RWPE2 (cell line): ENCODE results near the gene C19orf73.

Experiments used
- ATAC-seq: fragments of 200-7000 bp; cut with Tn5 transposase; 3 replicates; pipeline ENCODE4 v1.9.1; 2021; ENCODE audit warnings: low read depth
- DNase-seq: peaks from one replicate; pipeline ENCODE4 v3.0.0-alpha.2; 2020; ENCODE audit warnings: low spot score
- H3K27ac ChIP-seq: fragments of 450-650 bp; 2 replicates; pipeline ENCODE4 v1.5.1; 2017; ENCODE audit warnings: mild to moderate bottlenecking; ENCODE audit not compliant: poor library complexity, severe bottlenecking
- H3K27me3 ChIP-seq: fragments of 250-450 bp; sonication (Bioruptor Pico); 2 replicates; pipeline ENCODE4 v1.5.1; 2021; ENCODE audit warnings: mild to moderate bottlenecking, moderate library complexity; ENCODE audit not compliant: insufficient read depth, poor library complexity, severe bottlenecking
- H3K36me3 ChIP-seq: fragments of 250-450 bp; sonication (Bioruptor Pico); 2 replicates; pipeline ENCODE4 v1.5.1; 2020; ENCODE audit warnings: low read depth, mild to moderate bottlenecking, moderate library complexity
- H3K4me1 ChIP-seq: fragments of 250-450 bp; sonication (Bioruptor Pico); 2 replicates; pipeline ENCODE4 v1.5.1; 2021; ENCODE audit warnings: mild to moderate bottlenecking, moderate library complexity; ENCODE audit not compliant: insufficient read depth, poor library complexity, severe bottlenecking
- H3K4me3 ChIP-seq: fragments of 250-450 bp; sonication (Bioruptor Pico); 2 replicates; pipeline ENCODE4 v1.5.1; 2021; ENCODE audit warnings: mild to moderate bottlenecking, moderate library complexity; ENCODE audit not compliant: severe bottlenecking
- H3K9me3 ChIP-seq: fragments of 250-450 bp; sonication (Bioruptor Pico); 2 replicates; pipeline ENCODE4 v1.5.1; 2021; ENCODE audit warnings: mild to moderate bottlenecking, moderate library complexity; ENCODE audit not compliant: severe bottlenecking
- TF ChIP-seq, protein P1 (sequence below): fragments of 450-650 bp; IDR thresholded peaks from one replicate; pipeline ENCODE4 v1.5.1; 2017; ENCODE audit warnings: mild to moderate bottlenecking, moderate library complexity; ENCODE audit not compliant: poor library complexity, severe bottlenecking

C19orf73 gene

DNA sequence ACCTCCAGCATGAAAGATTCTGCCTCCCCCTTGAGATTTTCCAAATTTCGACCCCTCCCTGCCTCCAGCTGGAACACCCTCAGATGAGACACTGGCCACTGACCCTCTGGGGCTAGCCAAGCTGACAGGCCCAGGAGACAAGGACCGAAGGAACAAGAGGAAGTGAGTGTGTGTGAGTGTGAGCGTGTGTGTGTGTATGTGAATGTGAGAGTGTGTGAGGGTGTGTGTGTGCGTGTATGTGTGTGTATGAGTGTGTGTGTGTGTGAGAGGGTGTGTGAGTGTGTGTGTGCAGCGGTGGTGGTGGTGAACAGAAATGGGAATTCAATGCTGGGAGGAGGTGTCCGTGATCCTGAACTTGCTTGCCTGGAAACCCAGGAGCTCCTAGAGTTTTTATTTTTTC is 22.4 kb upstream of the C19orf73 start:
- Histone ChIP-seq H3K27ac (no peak overlapping the region), H3K9me3 (no peaks in the 10 kb centered on the region), H3K4me1 (no peaks in the 10 kb centered on the region), H3K36me3 (no peaks in the 10 kb centered on the region), H3K27me3 (no peaks in the 10 kb centered on the region), H3K4me3 (no peak overlapping the region)
- DNase-seq, result no peak
- ATAC-seq, result no peak
- TF ChIP-seq, protein P1, sequence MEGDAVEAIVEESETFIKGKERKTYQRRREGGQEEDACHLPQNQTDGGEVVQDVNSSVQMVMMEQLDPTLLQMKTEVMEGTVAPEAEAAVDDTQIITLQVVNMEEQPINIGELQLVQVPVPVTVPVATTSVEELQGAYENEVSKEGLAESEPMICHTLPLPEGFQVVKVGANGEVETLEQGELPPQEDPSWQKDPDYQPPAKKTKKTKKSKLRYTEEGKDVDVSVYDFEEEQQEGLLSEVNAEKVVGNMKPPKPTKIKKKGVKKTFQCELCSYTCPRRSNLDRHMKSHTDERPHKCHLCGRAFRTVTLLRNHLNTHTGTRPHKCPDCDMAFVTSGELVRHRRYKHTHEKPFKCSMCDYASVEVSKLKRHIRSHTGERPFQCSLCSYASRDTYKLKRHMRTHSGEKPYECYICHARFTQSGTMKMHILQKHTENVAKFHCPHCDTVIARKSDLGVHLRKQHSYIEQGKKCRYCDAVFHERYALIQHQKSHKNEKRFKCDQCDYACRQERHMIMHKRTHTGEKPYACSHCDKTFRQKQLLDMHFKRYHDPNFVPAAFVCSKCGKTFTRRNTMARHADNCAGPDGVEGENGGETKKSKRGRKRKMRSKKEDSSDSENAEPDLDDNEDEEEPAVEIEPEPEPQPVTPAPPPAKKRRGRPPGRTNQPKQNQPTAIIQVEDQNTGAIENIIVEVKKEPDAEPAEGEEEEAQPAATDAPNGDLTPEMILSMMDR, result no peak

DNA sequence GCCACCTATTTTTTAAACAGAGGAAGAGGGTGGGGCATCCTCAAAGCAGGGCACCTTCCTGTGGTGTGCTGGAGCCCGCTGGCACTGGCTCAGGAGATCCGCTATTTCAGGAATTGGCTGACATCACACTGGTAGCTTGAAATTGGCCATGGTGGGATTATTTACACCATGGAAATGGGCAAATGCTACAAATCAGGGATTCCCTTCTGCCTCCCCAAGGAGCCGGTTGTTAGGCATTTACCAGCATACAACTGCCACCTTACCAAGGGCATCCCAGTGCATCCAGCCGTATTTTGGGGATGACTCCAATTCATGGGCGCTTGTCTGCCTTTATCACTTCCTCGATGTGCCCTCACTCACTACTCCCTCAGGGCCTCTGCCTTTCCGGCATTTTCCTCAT is 22.0 kb upstream of the C19orf73 start:
- no peaks in the 10 kb centered on the region for H3K27me3 ChIP-seq
- no peaks in the 10 kb centered on the region for H3K9me3 ChIP-seq
- H3K4me1 ChIP-seq, result no peaks in the 10 kb centered on the region
- DNase-seq (no peak), ATAC-seq (no peak)
- no peak overlapping the region for H3K27ac ChIP-seq
- TF ChIP-seq, protein P1, result no peak
- H3K4me3 ChIP-seq, result no peak overlapping the region
- H3K36me3 ChIP-seq, result no peaks in the 10 kb centered on the region

DNA sequence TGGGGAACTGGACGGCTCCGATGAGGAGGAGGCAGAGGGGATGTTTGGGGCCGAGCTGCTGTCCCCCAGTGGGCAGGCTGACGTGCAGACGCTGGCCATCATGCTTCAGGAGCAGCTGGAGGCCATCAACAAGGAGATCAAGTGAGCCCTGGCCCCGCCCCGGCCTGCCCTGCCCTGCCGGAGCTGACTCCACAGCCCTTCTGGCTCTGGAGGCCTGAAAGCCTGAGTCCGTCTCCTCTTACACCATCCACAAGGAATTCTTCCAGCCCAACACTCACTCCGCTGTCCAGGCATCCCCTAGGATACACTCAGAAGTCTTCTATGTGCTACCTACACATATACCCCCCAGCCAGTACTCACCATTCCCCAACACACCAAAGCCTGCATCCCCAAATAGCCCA is 17.8 kb upstream of the C19orf73 start:
- no peaks in the 10 kb centered on the region for H3K9me3 ChIP-seq
- DNase-seq (no peak), ATAC-seq (no peak)
- H3K4me3 ChIP-seq, result no peak overlapping the region
- TF ChIP-seq, protein P1, result no peak
- no peak overlapping the region for H3K27ac ChIP-seq
- no peaks in the 10 kb centered on the region for H3K27me3 ChIP-seq
- peaks cover 4% of the 10 kb centered on the region; the same call in 1 of the 2 replicates for H3K36me3 ChIP-seq
- H3K4me1 ChIP-seq, result no peaks in the 10 kb centered on the region

DNA sequence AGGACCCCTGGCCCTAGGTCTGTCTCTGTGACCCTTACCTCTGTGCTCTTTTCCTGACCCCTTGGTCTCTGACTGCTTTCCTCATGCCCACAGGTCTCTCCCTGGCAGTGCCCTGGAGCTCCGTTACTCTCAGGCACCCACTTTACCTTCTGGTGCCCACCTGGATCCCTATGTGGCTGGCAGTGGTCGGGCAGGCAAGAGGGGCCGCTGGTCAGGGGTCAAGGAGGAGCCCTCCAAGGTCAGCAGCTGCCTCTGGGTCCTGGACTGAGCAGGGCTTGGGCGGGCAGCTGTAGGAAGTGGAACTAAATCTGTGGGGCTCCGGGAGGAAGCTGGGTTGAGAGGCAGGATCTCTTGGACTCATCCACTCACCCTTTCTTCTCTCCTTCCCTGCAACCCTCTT is 16.7 kb upstream of the C19orf73 start:
- Histone ChIP-seq H3K36me3 (peaks cover 4% of the 10 kb centered on the region; the same call in 1 of the 2 replicates), H3K4me3 (no peak overlapping the region), H3K27ac (no peak overlapping the region), H3K4me1 (no peaks in the 10 kb centered on the region), H3K27me3 (no peaks in the 10 kb centered on the region), H3K9me3 (no peaks in the 10 kb centered on the region)
- DNase-seq, result no peak
- TF ChIP-seq, protein P1, result no peak
- ATAC-seq, result no peak

DNA sequence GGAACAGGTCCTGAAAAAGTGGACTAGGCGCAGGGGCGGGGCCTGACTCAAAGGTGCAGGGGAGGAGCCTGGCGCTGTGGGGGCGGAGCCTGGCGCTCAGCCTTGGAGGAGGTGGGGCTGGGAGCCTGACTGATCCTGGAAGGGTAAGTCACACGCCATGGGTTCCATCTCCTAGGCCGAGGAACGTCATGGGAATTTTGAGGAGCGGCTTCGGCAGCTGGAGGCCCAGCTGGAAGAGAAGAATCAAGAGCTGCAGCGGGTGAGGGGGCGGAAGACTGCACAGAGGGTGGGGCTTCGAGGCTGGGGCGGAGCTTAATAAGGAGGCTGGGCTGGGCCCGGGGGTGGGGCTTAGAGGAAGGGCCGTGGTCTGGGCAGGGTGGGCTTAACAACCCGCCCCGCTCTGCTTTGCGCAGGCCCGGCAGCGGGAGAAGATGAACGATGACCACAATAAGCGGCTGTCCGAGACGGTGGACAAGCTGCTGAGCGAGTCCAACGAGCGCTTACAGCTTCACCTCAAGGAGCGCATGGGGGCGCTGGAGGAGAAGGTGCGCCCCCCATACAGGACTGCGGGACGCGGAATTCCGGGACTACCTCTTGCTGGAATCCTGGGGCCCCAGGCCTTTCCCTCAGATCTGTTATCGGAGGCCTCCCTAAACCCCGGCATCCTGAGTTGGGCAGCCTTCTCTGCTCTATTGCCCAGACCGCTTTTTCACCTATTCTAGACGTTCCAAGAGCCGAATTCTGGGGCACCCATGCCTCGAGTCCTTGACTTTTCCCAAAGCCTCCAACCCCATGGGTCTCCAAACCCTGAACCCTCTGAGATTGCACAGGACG is 14.9 kb upstream of the C19orf73 start:
- no peaks in the 10 kb centered on the region for H3K27me3 ChIP-seq
- H3K36me3 ChIP-seq, result peaks cover 4% of the 10 kb centered on the region; the same call in 1 of the 2 replicates
- DNase-seq (no peak), ATAC-seq (peak; percentile 67)
- TF ChIP-seq, protein P1, result no peak
- no peak overlapping the region for H3K27ac ChIP-seq
- H3K4me1 ChIP-seq, result peaks cover 2% of the 10 kb centered on the region
- H3K9me3 ChIP-seq, result no peaks in the 10 kb centered on the region
- H3K4me3 ChIP-seq, result no peak overlapping the region
